Measurements from ENCODE around the gene C17orf114.

C17orf114 gene

GRCh38 chr17:4788159-4788806, 13.8 kb downstream of the C17orf114 start:
- no peak for DNase-seq (ENCODE audit: low read depth in 2 of 2)

DNA sequence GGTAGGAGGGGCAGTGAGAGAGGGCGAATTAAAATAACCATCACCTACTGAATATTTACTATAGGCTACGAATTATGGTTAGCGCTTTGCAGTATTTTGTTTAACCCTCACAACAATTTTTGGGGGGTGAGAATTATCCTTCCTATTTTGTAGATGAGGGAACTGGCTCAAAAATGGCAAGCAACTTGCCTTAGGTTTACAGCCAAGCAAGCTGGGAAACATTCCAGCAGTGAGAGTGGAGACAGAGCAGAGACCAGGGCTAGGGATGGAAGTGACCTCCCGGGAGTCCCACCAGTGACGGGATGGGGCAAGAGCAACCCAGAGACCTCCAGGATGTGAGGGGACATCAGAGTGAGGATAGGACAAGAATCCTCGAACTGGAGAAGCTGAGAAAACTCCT, 15.6 kb downstream of the C17orf114 start:
- DNase-seq (ENCODE audit: low read depth in 2 of 2), result no peak

GRCh38 chr17:4786106-4786511, 16.0 kb downstream of the C17orf114 start, which contains the start of gene VMO1:
Gene VMO1 (minus strand): TSS chr17:4786364. CDS start chr17:4786352, 12 bp downstream.
- DNase-seq (ENCODE audit: low read depth in 2 of 2), result no peak

GRCh38 chr17:4785311-4786105, 16.6 kb downstream of the C17orf114 start:
- DNase-seq (ENCODE audit: low read depth in 2 of 2), result no peak

DNA sequence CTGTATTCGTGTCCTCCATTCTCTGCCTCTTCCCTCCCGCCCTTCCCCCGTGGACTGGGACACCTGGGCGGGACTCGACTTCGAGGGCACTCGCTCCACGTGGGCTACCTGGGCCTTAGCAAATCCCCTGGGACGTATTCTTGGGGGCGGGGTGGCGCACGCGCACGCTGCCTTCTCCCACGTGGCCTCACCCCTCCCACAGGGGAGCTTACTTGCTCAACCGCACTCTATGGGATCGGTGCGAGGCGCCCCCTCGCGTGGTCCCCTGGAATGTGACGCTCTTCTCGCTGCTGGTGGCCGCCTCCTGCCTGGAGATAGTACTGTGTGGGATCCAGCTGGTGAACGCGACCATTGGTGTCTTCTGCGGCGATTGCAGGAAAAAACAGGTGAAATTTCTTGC, 19.5 kb downstream of the C17orf114 start:
- DNase-seq (ENCODE audit: low read depth in 2 of 2), result no peak

GRCh38 chr17:4780325-4780955, 21.7 kb downstream of the C17orf114 start:
- DNase-seq (ENCODE audit: low read depth in 2 of 2), result no peak

DNA sequence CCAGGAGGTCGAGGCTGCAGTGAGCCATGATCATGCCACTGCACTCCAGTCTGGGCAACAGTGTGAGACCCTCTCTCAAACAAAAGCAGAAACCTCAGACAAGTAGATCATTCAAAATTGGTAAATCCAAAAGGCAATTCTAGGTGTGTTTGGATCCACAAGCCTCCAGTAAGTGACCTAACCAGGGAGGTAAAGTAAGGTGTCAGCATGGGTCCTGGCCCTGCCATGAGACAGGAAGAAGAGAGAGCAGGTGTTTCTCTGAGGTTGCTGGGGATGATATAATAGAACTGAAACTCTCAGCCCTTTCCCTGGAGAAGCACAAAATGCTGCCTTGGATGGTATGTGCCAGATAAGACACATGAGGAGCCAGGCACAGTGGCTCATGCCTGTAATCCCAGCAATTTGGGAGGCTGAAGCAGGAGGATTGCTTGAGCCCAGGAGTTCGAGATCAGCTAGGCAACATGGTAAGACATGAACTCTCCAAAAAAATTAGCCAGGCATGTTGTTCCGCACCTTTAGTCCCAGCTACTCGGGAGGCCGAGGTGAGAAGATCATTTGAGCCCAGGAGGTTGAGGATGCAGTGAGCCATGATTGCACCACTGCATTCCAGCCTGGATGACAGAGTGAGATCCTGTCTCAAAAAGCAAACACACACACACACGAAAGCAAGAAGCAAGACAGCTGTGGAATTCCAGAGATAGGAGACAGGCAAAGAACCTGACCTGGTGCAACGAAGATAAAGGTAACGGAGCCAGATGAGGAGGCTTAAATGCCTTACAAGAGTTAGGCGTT, 24.0 kb downstream of the C17orf114 start:
- no peak for DNase-seq (ENCODE audit: low read depth in 2 of 2)

DNA sequence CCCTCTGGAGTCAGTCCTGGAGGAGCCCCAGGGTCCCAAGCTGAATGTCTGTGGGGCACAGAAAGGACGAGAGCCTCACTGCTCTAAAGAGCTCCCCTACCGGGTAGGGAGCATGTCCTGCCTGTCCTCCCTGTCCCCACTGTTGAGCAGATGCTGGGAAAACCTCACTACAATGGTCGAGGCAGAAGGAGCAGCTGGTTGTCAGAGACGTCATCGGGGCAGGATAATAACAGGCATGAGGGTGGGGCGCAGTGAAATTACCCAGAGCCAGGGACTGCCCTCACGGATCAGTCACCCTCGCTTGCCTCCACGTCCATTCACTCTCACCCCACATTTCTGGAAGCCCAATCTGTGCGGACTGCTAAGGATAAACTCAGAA, 29.9 kb downstream of the C17orf114 start:
- DNase-seq (ENCODE audit: low read depth in 2 of 2), result no peak

GRCh38 chr17:4771519-4772234, 30.5 kb downstream of the C17orf114 start, which contains the start of gene TM4SF5:
Gene TM4SF5 (plus strand): TSS chr17:4771886. CDS start chr17:4771923, 37 bp downstream.
- DNase-seq (ENCODE audit: low read depth in 2 of 2), result no peak

DNA sequence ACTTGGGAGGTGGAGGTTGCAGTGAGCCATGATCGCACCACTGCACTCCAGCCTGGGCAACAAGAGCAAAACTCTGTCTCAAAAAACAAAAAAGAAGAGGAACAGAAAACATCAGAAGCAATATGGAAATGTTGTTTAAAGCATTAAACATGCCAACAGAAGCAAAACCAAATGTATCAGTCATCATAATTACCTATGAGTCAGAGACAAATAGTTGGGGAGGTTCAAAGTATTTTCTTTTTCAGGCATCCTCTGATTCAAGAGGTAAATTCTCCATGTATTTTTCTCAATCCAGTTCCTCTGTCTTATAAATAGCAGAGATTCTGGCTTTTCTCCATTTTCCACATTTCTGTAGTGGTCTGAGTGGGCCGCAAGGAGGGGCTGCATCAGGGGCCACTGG, 32.5 kb downstream of the C17orf114 start:
- DNase-seq (ENCODE audit: low read depth in 2 of 2), result no peak

DNA sequence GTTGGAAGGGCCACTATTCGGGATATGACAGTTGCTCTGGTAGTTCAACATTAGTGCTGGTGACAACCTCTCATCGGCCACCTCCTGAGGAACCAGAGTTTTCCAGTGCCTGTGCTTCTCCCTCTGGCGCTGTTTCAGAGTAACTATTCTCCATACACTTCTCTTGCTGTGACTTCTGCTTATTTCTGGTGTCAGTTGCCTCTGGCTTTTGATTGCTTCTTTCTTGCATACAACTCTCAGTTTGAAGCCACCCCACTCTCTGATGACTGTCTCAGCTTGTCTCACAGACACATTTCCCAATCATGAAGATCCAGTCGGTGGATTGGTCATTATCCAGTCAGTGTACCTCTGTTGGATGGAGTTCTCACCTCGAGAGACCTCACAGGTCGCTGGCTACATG, 33.8 kb downstream of the C17orf114 start:
- no peak for DNase-seq (ENCODE audit: low read depth in 2 of 2)

GRCh38 chr17:4766723-4767122, 35.4 kb downstream of the C17orf114 start:
- no peak for DNase-seq (ENCODE audit: low read depth in 2 of 2)

DNA sequence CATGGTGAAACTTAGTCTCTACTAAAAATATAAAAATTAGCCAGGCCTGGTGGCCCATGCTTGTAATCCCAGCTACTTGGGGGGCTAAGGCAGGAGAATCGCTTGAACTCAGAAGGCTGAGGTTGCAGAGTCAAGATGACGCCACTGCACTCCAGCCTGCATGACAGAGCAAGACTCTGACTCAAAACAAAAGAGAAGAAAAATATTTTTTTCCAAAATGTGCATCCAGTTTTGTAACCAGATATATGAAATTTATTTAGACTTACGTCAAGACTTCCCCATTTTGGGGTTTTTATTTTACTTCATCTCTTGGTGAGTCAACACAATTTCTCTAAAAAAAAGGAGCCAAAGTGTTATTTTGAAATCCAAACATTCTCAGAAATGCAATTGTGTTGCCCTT, 35.9 kb downstream of the C17orf114 start:
- DNase-seq (ENCODE audit: low read depth in 2 of 2), result no peak

GRCh38 chr17:4764595-4764994, 37.5 kb downstream of the C17orf114 start:
- no peak for DNase-seq (ENCODE audit: low read depth in 2 of 2)

DNA sequence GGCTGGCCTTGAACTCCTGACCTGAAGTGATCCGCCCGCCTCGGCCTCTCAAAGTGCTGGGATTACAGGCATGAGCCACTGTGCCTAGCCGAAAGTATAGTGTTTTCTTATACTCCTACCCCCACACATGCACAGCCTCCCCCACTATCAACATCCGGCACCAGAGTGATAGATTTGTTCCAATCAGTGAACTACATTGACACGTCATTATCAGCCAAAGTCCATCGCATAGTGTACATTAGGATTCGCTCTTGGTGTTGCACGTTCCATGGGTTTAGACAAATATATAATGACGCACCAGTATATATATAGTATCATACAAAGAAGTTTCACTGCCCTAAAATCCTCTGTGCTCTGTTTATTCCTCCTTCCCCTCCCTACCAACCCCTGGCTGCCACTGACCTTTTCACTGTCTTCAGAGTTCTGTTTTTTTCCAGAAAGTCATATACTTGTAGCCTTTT, 42.3 kb downstream of the C17orf114 start:
- DNase-seq (ENCODE audit: low read depth in 2 of 2), result no peak

GRCh38 chr17:4753392-4753791, 48.7 kb downstream of the C17orf114 start:
- no peak for DNase-seq (ENCODE audit: low read depth in 2 of 2)

DNA sequence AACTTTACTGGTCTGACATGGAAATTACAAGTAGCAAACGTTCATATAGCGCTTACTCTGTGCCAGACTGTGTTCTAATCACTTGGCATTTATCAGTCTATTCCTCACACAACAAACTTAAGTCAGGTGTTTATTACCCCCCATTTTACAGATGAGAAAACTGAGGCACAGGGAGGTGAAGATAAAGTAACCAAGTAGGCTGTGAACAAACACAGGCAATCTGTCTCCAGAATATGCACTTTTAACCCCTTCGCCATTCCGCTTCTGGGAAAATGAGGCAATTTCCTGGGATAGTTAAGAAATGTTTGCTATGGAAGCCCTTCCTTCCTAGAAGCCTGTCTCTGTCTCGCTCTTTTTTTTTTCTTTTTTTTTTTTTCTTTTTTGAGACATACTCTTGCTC, 50.2 kb downstream of the C17orf114 start:
- no peak for DNase-seq (ENCODE audit: low read depth in 2 of 2)
